Erythroblast (primary cell): ENCODE data around the gene PDE1C.

ENCODE experiments used
- GATA1 ChIP-seq: IDR thresholded peaks from 2 replicates; pipeline ENCODE4 v1.6.1; 2011; ENCODE audit warnings: low read depth, mild to moderate bottlenecking, control low read depth, low read length, moderate library complexity
- POLR2A ChIP-seq: IDR thresholded peaks from 2 replicates; pipeline ENCODE4 v1.6.1; 2011; ENCODE audit warnings: mild to moderate bottlenecking, low read length

DNA sequence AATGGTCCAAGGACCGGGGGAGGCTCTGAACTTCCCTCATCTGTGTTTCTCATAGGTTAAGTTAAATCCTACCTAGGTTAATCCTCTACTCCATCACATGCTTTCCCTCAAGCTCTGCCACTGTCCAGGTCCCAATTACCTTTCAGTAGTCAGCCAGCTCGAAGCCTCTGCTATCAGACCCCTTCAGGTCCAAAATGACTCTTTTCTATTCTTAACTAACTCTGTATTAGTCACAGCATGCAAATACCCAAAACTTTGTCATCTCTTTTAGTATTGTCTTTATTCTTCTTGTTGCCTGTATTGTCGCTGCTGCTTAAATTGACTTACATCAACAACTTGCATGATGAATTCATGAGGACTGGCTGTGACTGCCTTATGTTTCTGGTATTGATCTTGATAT lies 367.9 kb downstream of the PDE1C start:
- no peak for TF ChIP-seq POLR2A
- TF ChIP-seq GATA1 = no peak
